ENCODE results near the gene RSPH1. TPM values are rescaled to one million over a fixed set of nuclear protein-coding genes. Genes with fewer than 3 reads are reported as not detected.
A peak's percentile ranks its signal among the peaks of the same experiment; 100 is the strongest.

Gene RSPH1
- total RNA-seq, 1 experiment from 2014 or later = 0.51 TPM

DNA sequence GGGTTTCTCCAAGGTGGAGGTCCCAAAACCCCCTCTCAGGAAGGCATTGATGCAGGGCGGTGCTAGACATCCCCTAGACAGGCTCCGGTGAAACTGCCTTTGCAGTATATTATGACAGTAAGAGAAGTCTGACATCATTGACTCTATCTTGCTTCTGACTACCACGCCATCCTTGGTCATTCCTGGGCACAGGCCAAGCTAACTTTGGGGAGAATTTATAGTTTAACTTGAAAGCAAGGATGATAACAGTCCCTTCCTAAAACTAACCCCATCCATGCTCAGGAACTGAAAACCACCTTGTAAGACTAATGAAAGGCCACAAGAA is 30.3 kb downstream of the RSPH1 start:
- H3K9ac ChIP-seq (ENCODE audit: low read length) = no peak overlapping the region
- no peak overlapping the region for H3K4me2 ChIP-seq (ENCODE audit: low read length)
- H3K27me3 ChIP-seq (ENCODE audit: low read length) = no peaks in the 10 kb centered on the region
- no peak for ATAC-seq
- BruUV-seq (replicated peaks) = no TSS peak
- no peak overlapping the region for H2AFZ ChIP-seq (ENCODE audit: low read length)
- no peaks in the 10 kb centered on the region for H3K79me2 ChIP-seq (ENCODE audit: low read length)
- TF ChIP-seq EZH2 (IDR thresholded peaks at IDR 0.05; ENCODE audit: low read length, unreplicated experiment) (no peak), EZH2phosphoT487 (IDR thresholded peaks at IDR 0.05; ENCODE audit: borderline replicate concordance, low read length) (no peak)
- TF ChIP-seq, protein P1, sequence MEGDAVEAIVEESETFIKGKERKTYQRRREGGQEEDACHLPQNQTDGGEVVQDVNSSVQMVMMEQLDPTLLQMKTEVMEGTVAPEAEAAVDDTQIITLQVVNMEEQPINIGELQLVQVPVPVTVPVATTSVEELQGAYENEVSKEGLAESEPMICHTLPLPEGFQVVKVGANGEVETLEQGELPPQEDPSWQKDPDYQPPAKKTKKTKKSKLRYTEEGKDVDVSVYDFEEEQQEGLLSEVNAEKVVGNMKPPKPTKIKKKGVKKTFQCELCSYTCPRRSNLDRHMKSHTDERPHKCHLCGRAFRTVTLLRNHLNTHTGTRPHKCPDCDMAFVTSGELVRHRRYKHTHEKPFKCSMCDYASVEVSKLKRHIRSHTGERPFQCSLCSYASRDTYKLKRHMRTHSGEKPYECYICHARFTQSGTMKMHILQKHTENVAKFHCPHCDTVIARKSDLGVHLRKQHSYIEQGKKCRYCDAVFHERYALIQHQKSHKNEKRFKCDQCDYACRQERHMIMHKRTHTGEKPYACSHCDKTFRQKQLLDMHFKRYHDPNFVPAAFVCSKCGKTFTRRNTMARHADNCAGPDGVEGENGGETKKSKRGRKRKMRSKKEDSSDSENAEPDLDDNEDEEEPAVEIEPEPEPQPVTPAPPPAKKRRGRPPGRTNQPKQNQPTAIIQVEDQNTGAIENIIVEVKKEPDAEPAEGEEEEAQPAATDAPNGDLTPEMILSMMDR (conservative IDR thresholded peaks at IDR 0.05; ENCODE audit: low read depth, low read length) = no peak
- no peak overlapping the region for H3K27ac ChIP-seq (ENCODE audit: low read length)
- no peaks in the 10 kb centered on the region for H3K36me3 ChIP-seq (ENCODE audit: low read depth, low read length)
- no peak for DNase-seq
- H3F3A ChIP-seq (ENCODE audit: low read length, unreplicated experiment) = no peaks in the 10 kb centered on the region
- CTCF ChIA-PET = no interaction called here
- no peaks in the 10 kb centered on the region for H4K20me1 ChIP-seq (ENCODE audit: low read length)
- no peaks in the 10 kb centered on the region for H3K9me3 ChIP-seq (ENCODE audit: low read length)
- intact Hi-C loops (cut with micrococcal nuclease) = loop anchor here (2.0 kb wide), 1 partner anchor 71 kb away; no protein-coding TSS in a partner anchor
- POLR2A ChIA-PET (ENCODE audit: unreplicated experiment) = no interaction called here
- H3K9me2 ChIP-seq (replicated peaks; ENCODE audit: low read length) = no peaks in the 10 kb centered on the region
- peaks cover 21% of the 10 kb centered on the region for H3K4me1 ChIP-seq (ENCODE audit: insufficient read depth, low read length)
- H3K4me3 ChIP-seq (ENCODE audit: low read length) = no peak overlapping the region

DNA sequence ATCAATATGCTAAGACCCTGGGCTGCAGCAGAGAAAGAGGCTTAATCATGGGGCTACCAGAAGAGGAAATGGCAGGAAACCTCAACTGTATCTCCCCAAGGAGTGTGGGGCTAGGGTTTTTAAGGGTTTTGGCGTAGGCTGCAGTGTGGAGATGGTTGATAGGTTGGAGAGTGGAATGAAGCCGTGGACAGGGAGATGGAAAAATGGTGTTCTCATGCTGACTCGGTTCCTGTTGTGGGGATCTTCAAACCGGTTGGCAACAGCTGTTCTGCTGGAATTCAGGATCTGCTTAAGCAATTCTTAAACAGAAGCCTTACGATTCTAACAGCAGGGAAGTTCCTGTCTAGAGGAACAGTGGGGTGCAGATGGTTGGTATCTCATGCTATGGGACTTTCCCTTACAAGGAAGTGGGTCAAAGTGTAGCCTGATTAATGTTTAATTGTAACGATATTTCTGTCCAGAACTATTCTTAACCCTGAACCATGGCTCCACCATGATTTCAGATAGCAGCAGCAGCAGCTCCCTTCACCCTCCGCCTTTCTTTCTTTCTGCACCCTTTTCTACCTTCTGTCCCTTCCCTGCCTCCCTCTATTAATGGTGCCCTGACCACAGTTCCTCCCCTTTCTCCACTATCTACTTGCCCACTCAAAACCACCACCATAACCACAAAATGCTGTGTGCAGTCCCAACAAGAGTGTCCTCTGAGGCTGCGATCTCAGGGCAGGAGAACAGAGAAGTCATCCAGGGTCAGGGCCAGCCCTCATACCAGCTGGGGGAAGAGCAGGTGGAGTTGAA is 30.8 kb downstream of the RSPH1 start:
- no peaks in the 10 kb centered on the region for H3K79me2 ChIP-seq (ENCODE audit: low read length)
- no peaks in the 10 kb centered on the region for H3K9me3 ChIP-seq (ENCODE audit: low read length)
- ATAC-seq (no peak), DNase-seq (no peak)
- ChIA-PET POLR2A (ENCODE audit: unreplicated experiment) (no interaction called here), CTCF (no interaction called here)
- H3K4me2 ChIP-seq (ENCODE audit: low read length) = no peak overlapping the region
- no peak overlapping the region for H3K4me3 ChIP-seq (ENCODE audit: low read length)
- H3K9me2 ChIP-seq (replicated peaks; ENCODE audit: low read length) = no peaks in the 10 kb centered on the region
- H3K4me1 ChIP-seq (ENCODE audit: insufficient read depth, low read length) = peaks cover 21% of the 10 kb centered on the region
- no peaks in the 10 kb centered on the region for H3K27me3 ChIP-seq (ENCODE audit: low read length)
- H4K20me1 ChIP-seq (ENCODE audit: low read length) = no peaks in the 10 kb centered on the region
- H3F3A ChIP-seq (ENCODE audit: low read length, unreplicated experiment) = no peaks in the 10 kb centered on the region
- H3K27ac ChIP-seq (ENCODE audit: low read length) = no peak overlapping the region
- H3K9ac ChIP-seq (ENCODE audit: low read length) = no peak overlapping the region
- BruUV-seq (replicated peaks) = no TSS peak
- no peaks in the 10 kb centered on the region for H3K36me3 ChIP-seq (ENCODE audit: low read depth, low read length)
- intact Hi-C loops (cut with micrococcal nuclease) = no loop called here
- TF ChIP-seq EZH2 (IDR thresholded peaks at IDR 0.05; ENCODE audit: low read length, unreplicated experiment) = no peak
- TF ChIP-seq EZH2phosphoT487 (IDR thresholded peaks at IDR 0.05; ENCODE audit: borderline replicate concordance, low read length) = no peak
- TF ChIP-seq, protein P1 (conservative IDR thresholded peaks at IDR 0.05; ENCODE audit: low read depth, low read length) = no peak
- no peak overlapping the region for H2AFZ ChIP-seq (ENCODE audit: low read length)

DNA sequence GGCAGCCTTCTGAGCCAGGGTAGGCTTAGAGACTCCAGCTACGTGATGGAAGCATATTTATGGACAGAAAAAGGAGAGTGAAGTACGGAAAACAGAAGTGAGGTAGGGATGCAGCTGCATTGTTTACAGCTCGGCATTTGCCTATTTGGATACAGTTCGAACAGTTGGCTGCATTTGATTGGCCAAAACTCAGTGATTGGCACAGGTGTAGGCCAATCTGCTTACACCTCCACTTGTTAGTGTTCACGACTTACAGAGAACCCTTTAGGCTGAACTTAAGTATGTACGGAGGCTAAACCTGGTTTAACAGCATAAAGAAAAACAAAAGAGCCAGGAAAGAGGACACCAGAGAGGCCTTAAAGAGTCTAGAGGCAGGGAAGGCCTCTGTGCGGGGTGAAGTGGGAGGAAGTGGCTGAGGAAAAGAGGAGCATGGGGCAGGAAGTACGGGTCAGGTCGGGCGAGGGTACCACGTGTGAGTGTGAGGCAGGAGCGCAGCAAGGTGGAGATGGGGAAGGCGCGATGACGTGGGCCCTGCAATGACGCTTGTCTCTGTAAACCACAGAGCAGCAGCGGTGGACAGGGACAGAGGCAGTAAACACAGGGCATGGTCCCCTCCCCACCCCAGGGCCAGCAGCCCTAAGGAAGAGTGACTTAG is 32.0 kb downstream of the RSPH1 start:
- intact Hi-C loops (cut with micrococcal nuclease) = no loop called here
- Histone ChIP-seq H3K27me3 (ENCODE audit: low read length) (no peaks in the 10 kb centered on the region), H3K36me3 (ENCODE audit: low read depth, low read length) (no peaks in the 10 kb centered on the region), H4K20me1 (ENCODE audit: low read length) (no peaks in the 10 kb centered on the region), H3K4me1 (ENCODE audit: insufficient read depth, low read length) (peaks cover 16% of the 10 kb centered on the region), H3K4me2 (ENCODE audit: low read length) (no peak overlapping the region), H3K9me2 (replicated peaks; ENCODE audit: low read length) (no peaks in the 10 kb centered on the region), H3K9me3 (ENCODE audit: low read length) (no peaks in the 10 kb centered on the region), H2AFZ (ENCODE audit: low read length) (peak overlapping the region; percentile 14; the same call in 1 of the 2 replicates), H3K27ac (ENCODE audit: low read length) (no peak overlapping the region), H3K4me3 (ENCODE audit: low read length) (no peak overlapping the region), H3K79me2 (ENCODE audit: low read length) (no peaks in the 10 kb centered on the region), H3F3A (ENCODE audit: low read length, unreplicated experiment) (no peaks in the 10 kb centered on the region), H3K9ac (ENCODE audit: low read length) (no peak overlapping the region)
- BruUV-seq (replicated peaks) = no TSS peak
- ChIA-PET POLR2A (ENCODE audit: unreplicated experiment) (interaction anchor here (0.7 kb wide), 1 partner anchor 74 kb away, joined by 7 read pairs; no protein-coding TSS in a partner anchor), CTCF (no interaction called here)
- ATAC-seq (no peak), DNase-seq (peak; percentile 68)
- TF ChIP-seq EZH2phosphoT487 (IDR thresholded peaks at IDR 0.05; ENCODE audit: borderline replicate concordance, low read length) (no peak), EZH2 (IDR thresholded peaks at IDR 0.05; ENCODE audit: low read length, unreplicated experiment) (no peak)
- TF ChIP-seq, protein P1 (conservative IDR thresholded peaks at IDR 0.05; ENCODE audit: low read depth, low read length) = no peak
